SK-N-SH (cell line): ENCODE results near the gene FGGY.

Source experiments
- CHD2 ChIP-seq: fragments of 150-350 bp; IDR thresholded peaks from 2 replicates; pipeline ENCODE4 v1.6.1; 2018; ENCODE audit warnings: low read length; ENCODE audit not compliant: partially characterized antibody
- EP300 ChIP-seq, 2 experiments: IDR thresholded peaks; 2 replicates each; pipeline versions ENCODE4 v1.4.0 to v1.6.1; 2012; ENCODE audit warnings: borderline replicate concordance in 1 of 2, low read depth in 1 of 2, low read length in 1 of 2
- EZH2phosphoT487 ChIP-seq: fragments of 200-600 bp; sonication (generic); IDR thresholded peaks from 2 replicates; pipeline ENCODE4 v1.6.1; 2017; ENCODE audit warnings: low read depth, mixed run types, mild to moderate bottlenecking, antibody characterized with exemption, moderate library complexity, borderline replicate concordance
- FOXJ3 ChIP-seq: sonication (generic); formaldehyde crosslinking; IDR thresholded peaks from 2 replicates; pipeline ENCODE4 v1.5.1; 2020; ENCODE audit warnings: mild to moderate bottlenecking, missing genetic modification reagents
- FOXM1 ChIP-seq: IDR thresholded peaks from 2 replicates; pipeline ENCODE4 v1.4.0; 2012; ENCODE audit warnings: low read depth, mild to moderate bottlenecking
- JUND ChIP-seq: IDR thresholded peaks from 2 replicates; pipeline ENCODE4 v1.4.0; 2012
- NFIC ChIP-seq: IDR thresholded peaks from 2 replicates; pipeline ENCODE4 v1.4.0; 2012; ENCODE audit warnings: borderline replicate concordance
- POLR2AphosphoS5 ChIP-seq: IDR thresholded peaks from 2 replicates; pipeline ENCODE4 v1.6.1; 2012; ENCODE audit warnings: low read depth, low read length
- RAD21 ChIP-seq: IDR thresholded peaks from 2 replicates; pipeline ENCODE4 v1.6.1; 2012; ENCODE audit warnings: mild to moderate bottlenecking, low read length
- REST ChIP-seq: IDR thresholded peaks from 2 replicates; pipeline ENCODE4 v1.6.1; 2012; ENCODE audit warnings: mild to moderate bottlenecking, low read depth, low read length, moderate library complexity
- RXRA ChIP-seq: IDR thresholded peaks from 2 replicates; pipeline ENCODE4 v1.4.0; 2012; ENCODE audit warnings: low read depth, mild to moderate bottlenecking, borderline replicate concordance
- USF2 ChIP-seq: fragments of 150-350 bp; IDR thresholded peaks from 2 replicates; pipeline ENCODE4 v1.6.1; 2017; ENCODE audit warnings: antibody characterized with exemption, low read length, low read depth, borderline replicate concordance
- YY1 ChIP-seq: IDR thresholded peaks from 2 replicates; pipeline ENCODE4 v1.4.0; 2012; ENCODE audit warnings: low read depth, mild to moderate bottlenecking
- TF ChIP-seq, protein P1 (sequence below): fragments of 200-600 bp; sonication (generic); IDR thresholded peaks from 2 replicates; pipeline ENCODE4 v1.6.1; 2017; ENCODE audit warnings: antibody characterized with exemption, mild to moderate bottlenecking, moderate library complexity

- TF ChIP-seq, protein P1, sequence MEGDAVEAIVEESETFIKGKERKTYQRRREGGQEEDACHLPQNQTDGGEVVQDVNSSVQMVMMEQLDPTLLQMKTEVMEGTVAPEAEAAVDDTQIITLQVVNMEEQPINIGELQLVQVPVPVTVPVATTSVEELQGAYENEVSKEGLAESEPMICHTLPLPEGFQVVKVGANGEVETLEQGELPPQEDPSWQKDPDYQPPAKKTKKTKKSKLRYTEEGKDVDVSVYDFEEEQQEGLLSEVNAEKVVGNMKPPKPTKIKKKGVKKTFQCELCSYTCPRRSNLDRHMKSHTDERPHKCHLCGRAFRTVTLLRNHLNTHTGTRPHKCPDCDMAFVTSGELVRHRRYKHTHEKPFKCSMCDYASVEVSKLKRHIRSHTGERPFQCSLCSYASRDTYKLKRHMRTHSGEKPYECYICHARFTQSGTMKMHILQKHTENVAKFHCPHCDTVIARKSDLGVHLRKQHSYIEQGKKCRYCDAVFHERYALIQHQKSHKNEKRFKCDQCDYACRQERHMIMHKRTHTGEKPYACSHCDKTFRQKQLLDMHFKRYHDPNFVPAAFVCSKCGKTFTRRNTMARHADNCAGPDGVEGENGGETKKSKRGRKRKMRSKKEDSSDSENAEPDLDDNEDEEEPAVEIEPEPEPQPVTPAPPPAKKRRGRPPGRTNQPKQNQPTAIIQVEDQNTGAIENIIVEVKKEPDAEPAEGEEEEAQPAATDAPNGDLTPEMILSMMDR: no peak
- TF ChIP-seq RXRA: no peak
- no peak for TF ChIP-seq YY1
- no peak for TF ChIP-seq EZH2phosphoT487
- peak; percentile 72 for TF ChIP-seq NFIC
- no peak for TF ChIP-seq CHD2
- TF ChIP-seq RAD21: no peak
- peak; percentile 26; the same call in 1 of the 2 replicates for TF ChIP-seq POLR2AphosphoS5
- TF ChIP-seq EP300 (IDR thresholded peaks at IDR 0.05; ENCODE audit: borderline replicate concordance in 1 of 2, low read depth in 1 of 2, low read length in 1 of 2): peak in 1 of 2 experiments; percentile 54; a peak in 1 of 4 replicates
- TF ChIP-seq FOXJ3 (CRISPR knock-in tag): no peak
- TF ChIP-seq JUND: 0 out of 2 replicates have a peak, but pooled peaks have one; percentile 14
- TF ChIP-seq USF2: no peak
- no peak for TF ChIP-seq REST
- TF ChIP-seq FOXM1: no peak
Observed at GRCh38 chr1:59367301-59368007, 70.6 kb downstream of the FGGY start.
